ENCODE results near the gene ARMCX1.
"Not testable (repeated sequence)": the region's sequence is repeated elsewhere in the genome, so short reads cannot be mapped to it uniquely, and the experiment has no call there.

The ARMCX1 gene

DNA sequence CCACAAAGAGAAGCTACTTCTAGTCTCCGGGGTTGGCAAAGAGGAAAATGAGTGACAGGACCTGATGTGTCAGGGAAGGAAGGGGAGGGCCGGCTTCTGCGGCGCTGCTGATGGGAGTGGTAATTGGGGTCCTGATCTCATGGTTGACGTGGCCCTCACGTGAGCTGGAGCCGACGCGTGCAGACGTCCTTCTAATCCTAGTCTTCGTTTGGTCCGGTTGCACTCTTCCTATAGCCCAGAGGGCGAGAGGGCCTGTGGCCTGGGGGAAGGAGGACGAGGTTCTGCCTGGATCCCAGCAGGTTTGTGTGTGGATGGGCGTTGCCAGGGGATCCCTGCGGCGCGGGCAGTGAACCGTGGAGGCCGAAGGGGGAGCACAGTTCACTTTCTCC is at the start of gene ARMCX1:
TSS of gene ARMCX1 (plus strand) at position 186 of the 389 bp plus-strand sequence. CDS start 2,384 bp downstream, outside the sequence.
- DNase-seq (ENCODE audit: low spot score) = no peak

DNA sequence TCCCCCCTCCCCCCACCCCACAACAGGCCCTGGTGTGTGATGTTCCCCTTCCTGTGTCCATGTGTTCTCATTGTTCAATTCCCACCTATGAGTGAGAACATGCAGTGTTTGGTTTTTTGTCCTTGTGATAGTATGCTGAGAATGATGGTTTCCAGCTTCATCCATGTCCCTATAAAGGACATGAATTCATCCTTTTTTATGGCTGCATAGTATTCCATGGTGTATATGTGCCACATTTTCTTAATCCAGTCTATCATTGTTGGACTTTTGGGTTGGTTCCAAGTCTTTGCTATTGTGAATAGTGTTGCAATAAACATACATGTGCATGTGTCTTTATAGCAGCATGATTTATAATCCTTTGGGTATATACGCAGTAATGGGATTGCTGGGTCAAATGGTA is 47.4 kb upstream of the ARMCX1 start:
- DNase-seq (ENCODE audit: low spot score) = not testable (repeated sequence)

DNA sequence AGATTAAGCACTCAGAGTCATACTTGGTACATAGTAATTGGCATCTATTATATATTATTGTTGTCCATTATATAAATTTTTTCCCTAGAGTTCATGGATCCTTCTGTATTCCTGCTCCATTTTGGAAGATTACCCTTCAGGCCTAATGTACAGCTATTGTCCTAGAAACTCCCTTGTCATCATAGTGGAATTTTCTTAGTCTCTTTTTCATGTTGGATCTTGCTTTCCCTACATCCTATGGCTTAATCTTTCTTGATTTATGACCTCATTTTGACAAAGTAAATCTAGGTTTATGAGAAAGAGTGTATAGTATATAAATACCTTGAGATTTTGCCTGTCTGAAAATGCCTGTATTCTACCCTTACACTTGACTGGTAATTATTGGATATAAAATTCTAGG is 43.0 kb upstream of the ARMCX1 start:
- no peak for DNase-seq (ENCODE audit: low spot score)

DNA sequence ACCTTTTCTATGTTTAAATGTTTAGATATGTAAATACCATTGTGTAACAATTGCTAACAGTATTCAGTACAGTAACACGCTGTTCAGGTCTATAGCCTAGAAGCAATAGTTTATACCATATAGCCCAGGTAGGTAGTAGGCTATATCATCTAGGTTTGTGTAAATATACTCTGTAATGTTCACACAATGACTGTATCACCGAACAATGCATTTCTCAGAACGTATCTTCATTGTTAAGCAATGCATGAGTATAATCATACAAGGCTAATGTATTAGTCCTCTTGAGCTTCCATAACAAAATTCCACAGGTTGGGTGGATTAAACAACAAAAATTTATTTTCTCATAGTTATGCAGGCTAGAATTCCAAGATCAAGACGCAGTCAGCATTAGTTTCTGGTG is 42.4 kb upstream of the ARMCX1 start:
- no peak for DNase-seq (ENCODE audit: low spot score)

DNA sequence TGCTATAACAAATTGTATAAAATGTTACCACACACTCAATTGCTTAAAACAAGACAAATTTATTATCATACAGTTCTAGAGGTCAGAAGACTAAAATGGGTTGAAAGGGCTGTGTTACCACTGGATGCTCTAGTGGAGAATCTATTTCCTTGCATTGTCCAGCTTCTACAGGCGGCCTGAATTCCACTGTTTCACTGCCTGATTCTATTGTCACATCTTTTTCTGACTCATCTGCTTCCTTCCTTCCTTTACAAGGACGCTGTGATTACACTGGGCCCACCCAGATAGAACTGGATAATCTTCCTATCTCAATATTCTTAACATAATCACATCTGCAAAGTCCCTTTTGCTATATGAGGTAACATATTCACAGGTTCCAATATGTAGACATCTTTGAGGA is 19.4 kb upstream of the ARMCX1 start:
- DNase-seq (ENCODE audit: low spot score) = no peak

DNA sequence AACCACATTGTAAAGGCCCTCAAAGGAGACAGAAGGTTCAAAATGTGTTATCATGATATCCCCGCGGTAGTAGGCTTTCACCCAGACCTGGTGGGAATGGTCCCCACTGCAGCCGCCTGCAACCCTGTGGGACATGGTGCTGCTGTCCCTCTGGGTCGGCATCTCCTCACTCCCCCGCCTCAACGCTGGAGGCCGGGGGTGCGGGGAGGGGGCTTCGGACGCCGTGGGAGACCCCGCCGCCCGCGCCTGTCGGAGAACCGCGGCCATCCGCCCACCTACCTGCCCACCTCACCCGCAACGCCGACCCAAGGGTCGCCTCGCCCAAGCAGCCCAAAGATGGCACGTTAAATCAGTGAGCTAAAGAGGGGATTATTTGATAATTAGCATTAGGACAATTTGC is 11.2 kb upstream of the ARMCX1 start:
- DNase-seq (ENCODE audit: low spot score) = no peak

DNA sequence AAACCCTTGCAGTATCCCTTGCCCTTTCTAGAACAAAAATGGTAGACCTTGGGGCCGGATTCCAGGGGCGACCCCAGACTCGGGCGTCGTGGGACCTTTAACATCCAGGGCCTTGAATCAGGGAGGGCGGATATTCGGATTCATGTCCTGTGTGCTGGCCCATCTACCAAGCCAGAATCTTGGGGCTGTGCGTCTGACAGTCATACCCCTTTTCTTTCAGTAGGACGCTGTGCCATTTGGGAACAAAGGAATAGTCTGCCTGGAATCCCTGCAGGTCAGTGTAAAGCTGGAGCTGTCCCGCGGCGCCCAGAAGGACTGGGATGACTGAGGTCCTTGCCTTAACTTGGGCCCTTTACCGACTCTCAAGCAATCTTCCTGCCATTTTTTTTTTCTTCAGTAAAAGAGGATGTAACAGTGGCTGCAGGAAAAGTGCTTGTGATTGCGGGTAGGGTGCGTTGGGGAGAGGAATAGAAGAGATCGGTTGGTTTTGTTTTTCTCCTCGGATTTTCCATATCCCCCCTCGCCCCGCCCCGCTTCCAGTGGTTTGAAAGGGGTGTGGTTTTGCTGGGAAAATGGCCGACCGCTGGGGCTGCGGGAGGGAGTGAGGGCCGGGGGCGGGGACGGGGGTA is 518 bp downstream of the ARMCX1 start:
- no peak for DNase-seq (ENCODE audit: low spot score)

DNA sequence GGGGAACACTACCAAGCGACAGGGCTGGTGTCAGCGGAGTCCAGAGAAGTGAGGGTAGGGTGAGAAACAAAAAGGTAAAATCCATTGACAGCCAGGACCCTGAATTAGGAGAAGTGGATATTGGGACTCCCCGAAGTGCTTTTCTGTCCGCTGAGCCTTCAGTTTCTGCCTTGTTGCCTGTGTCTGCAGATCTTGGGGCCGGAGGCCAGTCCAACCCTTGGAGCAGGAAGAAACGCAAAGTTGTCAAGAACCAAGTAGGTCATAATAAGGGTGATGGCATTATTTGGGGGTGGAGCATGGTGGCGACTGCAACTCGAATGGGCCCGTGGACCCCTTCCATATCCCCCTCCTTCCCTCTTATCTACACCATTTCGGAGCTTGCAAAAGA is 1.0 kb downstream of the ARMCX1 start:
- no peak for DNase-seq (ENCODE audit: low spot score)

DNA sequence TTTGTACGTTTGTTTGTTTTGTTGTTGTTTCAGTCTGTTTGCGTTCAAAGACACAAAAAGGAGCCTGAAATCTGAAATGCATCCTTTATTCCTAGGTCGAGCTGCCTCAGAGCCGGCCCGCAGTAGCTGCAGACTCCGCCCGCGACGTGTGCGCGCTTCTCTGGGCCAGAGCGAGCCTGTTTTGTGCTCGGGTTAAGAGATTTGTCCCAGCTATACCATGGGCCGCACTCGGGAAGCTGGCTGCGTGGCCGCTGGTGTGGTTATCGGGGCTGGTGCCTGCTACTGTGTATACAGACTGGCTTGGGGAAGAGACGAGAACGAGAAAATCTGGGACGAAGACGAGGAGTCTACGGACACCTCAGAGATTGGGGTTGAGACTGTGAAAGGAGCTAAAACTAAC is 2.4 kb downstream of the ARMCX1 start:
- DNase-seq (ENCODE audit: low spot score) = no peak

DNA sequence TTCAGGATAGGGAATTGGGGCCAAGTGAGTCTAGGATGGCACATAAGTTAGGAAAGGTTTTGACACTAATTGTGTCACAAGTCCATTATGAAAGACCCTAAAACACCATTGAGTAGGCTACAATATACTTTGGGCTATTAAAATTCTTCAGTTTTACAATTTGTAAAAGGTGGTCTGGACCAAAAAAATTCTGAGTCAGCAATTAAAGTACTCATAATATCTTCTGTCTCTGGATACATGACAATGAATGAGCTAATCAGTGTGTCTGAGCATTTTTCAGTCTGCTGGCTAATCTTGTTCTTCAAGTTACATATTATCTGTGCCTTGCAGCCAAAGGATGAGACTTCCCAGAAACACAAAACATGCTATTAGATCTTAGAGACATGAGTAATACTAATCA is 14.3 kb downstream of the ARMCX1 start:
- no peak for DNase-seq (ENCODE audit: low spot score)

DNA sequence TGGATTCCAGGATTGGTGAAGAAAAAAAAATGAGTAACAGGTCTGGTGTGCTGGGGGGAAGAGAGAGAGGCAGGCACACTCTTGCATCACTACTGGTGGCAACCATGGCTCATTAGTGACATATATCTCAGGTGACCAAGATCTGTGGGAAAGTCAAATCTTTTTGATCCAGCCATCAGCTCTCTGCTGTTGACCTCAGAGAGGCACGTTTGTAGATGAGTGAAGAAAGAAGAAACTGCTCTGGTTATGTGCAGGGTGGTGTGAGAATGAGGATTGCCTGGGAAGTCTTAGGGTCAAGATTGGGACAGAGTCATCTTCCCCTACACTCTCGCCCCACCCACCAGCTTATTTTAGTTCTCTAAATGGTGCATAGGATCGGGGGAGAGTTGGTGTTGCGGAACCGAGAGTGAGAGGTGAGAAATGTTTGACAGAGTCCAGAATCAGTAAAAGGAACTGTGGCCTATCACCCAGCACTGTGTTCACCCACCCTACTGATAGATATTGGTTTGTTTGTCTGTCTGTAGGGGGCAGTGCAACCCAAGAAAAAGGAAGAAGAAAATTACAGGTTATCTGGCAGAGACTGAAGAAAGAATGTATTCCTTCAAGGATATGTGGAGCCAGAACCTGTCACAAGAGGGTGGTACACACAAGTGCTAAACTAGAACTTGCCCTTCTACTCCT is 45.5 kb downstream of the ARMCX1 start:
- DNase-seq (ENCODE audit: low spot score) = peak; percentile 45

DNA sequence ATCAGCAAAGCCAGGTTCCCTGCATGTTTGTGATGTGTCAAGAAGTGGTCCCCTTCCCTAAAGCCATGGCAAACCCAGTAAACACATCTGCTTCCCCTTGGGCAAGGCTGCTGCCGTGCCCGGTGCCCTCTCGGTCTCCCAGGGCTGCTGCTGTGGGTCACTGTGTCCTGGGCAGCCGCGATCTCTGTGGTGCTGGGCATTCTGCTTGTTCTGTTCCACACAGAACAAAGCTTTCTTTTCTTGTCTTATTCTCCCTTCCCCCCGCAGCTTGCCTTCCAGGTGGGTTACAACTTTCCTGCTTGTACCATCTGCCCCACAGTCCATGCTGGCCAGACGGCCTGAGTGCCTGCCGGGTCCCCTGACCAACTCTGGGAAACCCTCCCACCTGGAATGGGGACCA is 49.2 kb downstream of the ARMCX1 start:
- not testable (repeated sequence) for DNase-seq (ENCODE audit: low spot score)

DNA sequence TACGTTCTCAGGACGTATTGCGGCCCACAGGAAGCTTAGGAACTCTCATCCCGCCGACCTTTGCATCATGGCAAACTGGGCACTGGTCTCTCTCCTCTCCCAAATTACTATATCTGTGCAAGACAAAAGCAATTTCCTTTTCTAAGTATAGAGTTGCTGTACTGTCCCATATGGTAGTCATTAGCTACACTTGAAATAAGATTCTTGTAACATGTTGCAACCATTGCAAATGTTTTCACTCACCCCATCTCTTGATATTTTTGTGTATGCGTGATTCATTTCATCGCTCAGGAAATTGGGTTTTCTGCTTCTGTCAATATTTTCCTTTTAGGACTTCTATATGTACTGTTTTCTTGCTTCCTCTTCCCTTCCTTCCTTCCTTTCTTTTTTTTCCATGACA is 51.7 kb downstream of the ARMCX1 start:
- DNase-seq (ENCODE audit: low spot score) = no peak

All from HuH-7 (cell line).